Esophagus squamous epithelium (tissue), 5 donors: Measurements from ENCODE around the gene IGF1R. TPM values are rescaled to one million over a fixed set of nuclear protein-coding genes. Genes with fewer than 3 reads are reported as not detected.

Experiments
- DNase-seq: peaks from one replicate; lab custom pipeline; 2025; lab: John Stamatoyannopoulos, UW
- H3K27ac ChIP-seq, 4 donors: fragments of 200-600 bp; sonication (generic); one replicate each; pipeline ENCODE4 v1.5.1; 2016 to 2019; ENCODE audit warnings: mild to moderate bottlenecking in 1 of 4
- H3K27me3 ChIP-seq, 4 donors: fragments of 200-600 bp; sonication (generic); 1 replicate in 3 of 4; 2 replicates in 1 of 4; pipeline versions ENCODE4 v1.5.1 to v1.6.0; 2017 to 2021; ENCODE audit warnings: antibody characterized with exemption in 1 of 4
- H3K36me3 ChIP-seq, 3 donors: fragments of 200-600 bp; sonication (generic); one replicate each; pipeline ENCODE4 v1.5.1; 2016 to 2019
- H3K4me1 ChIP-seq, 3 donors: fragments of 200-600 bp; sonication (generic); one replicate each; pipeline ENCODE4 v1.5.1; 2017 to 2019
- H3K4me3 ChIP-seq, 4 donors: fragments of 200-600 bp; sonication (generic); 1 replicate in 3 of 4; 2 replicates in 1 of 4; pipeline ENCODE4 v1.5.1; 2016 to 2019; ENCODE audit warnings: mild to moderate bottlenecking in 2 of 4, moderate library complexity in 1 of 4
- H3K9me3 ChIP-seq, 3 donors: fragments of 200-600 bp; sonication (generic); one replicate each; pipeline ENCODE4 v1.5.1; 2016 to 2019
- CTCF ChIP-seq, 6 experiments: fragments of 450-650 bp in 4 of 6; fragments of 200-600 bp in 2 of 6; sonication (generic) in 2 of 6; IDR thresholded peaks; one replicate each; pipeline ENCODE4 v1.5.1; 2016 to 2019; ENCODE audit warnings: antibody characterized with exemption in 6 of 6, mild to moderate bottlenecking in 4 of 6, moderate library complexity in 4 of 6
- POLR2A ChIP-seq, 4 donors: fragments of 450-650 bp; IDR thresholded peaks; one replicate each; pipeline ENCODE4 v1.6.1; 2017; ENCODE audit warnings: antibody characterized with exemption in 4 of 4, mild to moderate bottlenecking in 4 of 4, moderate library complexity in 3 of 4
- WGBS, 2 donors: methylation state at CpG; one replicate each; pipeline ENCODE4 v1.1.5; 2018; 5-methylcytosine and 5-hydroxymethylcytosine counted together
- intact Hi-C: fragments of 100-400 bp; cut with DNase I; formaldehyde crosslinking; loops from one replicate; pipeline ENCODE4 v1.15.0; 2022
- total RNA-seq, 4 donors: library from RNA; depleted of rRNA; stranded (reverse); fragments of >200 nt; gene quantifications; one replicate each; pipeline ENCODE4 v1.1.0, GENCODE V29; 2016
- donor health status: DM: yes; HTN: yes; CAD: no.

IGF1R gene
- total RNA-seq, 4 donors from 2014 or later = 20.5 to 54.8 (median 40.4) TPM

GRCh38 chr15:98930576-98930975 lies 282.2 kb downstream of the IGF1R start:
- Histone ChIP-seq H3K27ac (no peak overlapping the region), H3K9me3 (no peaks in the 10 kb centered on the region), H3K27me3 (no peaks in the 10 kb centered on the region), H3K4me3 (no peak overlapping the region), H3K36me3 (peaks cover 0 to 99% (median 0%) of the 10 kb centered on the region in 3 donors), H3K4me1 (peaks cover 0 to 18% (median 7%) of the 10 kb centered on the region in 3 donors)
- 64 to 81% methylated on average over 4 of the region's 4 CpGs for WGBS, 2 donors
- intact Hi-C loops = loop anchor here (10.0 kb wide), 1 partner anchor 124 kb away; no protein-coding TSS in a partner anchor
- no peak for DNase-seq
- no peak for TF ChIP-seq CTCF (IDR thresholded peaks at IDR 0.05)
- TF ChIP-seq POLR2A (IDR thresholded peaks at IDR 0.05) = no peak

- intact Hi-C loops = loop anchor here (10.0 kb wide), 1 partner anchor 124 kb away; no protein-coding TSS in a partner anchor
- H3K36me3 ChIP-seq = peaks cover 0 to 99% (median 0%) of the 10 kb centered on the region in 3 donors
- 68 to 75% methylated on average over 3 to 4 of the region's 4 CpGs for whole genome bisulfite sequencing, 2 donors
Observed at GRCh38 chr15:98931004-98931403, 282.7 kb downstream of the IGF1R start.

GRCh38 chr15:98933406-98933805 lies 285.1 kb downstream of the IGF1R start:
- peaks cover 0 to 97% (median 0%) of the 10 kb centered on the region in 3 donors for H3K36me3 ChIP-seq
- no peak for DNase-seq
- no peak for TF ChIP-seq POLR2A (IDR thresholded peaks at IDR 0.05)
- no peak for TF ChIP-seq CTCF (IDR thresholded peaks at IDR 0.05)
- no peaks in the 10 kb centered on the region for H3K4me1 ChIP-seq
- H3K27ac ChIP-seq = no peak overlapping the region
- intact Hi-C loops = loop anchor here (10.0 kb wide), 1 partner anchor 121 kb away; no protein-coding TSS in a partner anchor
- WGBS, 2 donors = 72 to 85% methylated on average over 8 to 9 of the region's 9 CpGs
- no peaks in the 10 kb centered on the region for H3K27me3 ChIP-seq
- H3K9me3 ChIP-seq = no peaks in the 10 kb centered on the region
- no peak overlapping the region for H3K4me3 ChIP-seq

More at GRCh38 chr15:98931004-98931403, 282.7 kb downstream of the IGF1R start:
- DNase-seq = no peak
- Histone ChIP-seq H3K27me3 (no peaks in the 10 kb centered on the region), H3K27ac (no peak overlapping the region), H3K4me1 (peaks cover 0 to 18% (median 7%) of the 10 kb centered on the region in 3 donors), H3K4me3 (no peak overlapping the region), H3K9me3 (no peaks in the 10 kb centered on the region)
- TF ChIP-seq POLR2A (IDR thresholded peaks at IDR 0.05) (no peak), CTCF (IDR thresholded peaks at IDR 0.05) (no peak)

GRCh38 chr15:98935736-98936135 lies 287.4 kb downstream of the IGF1R start:
- DNase-seq = no peak
- intact Hi-C loops = loop anchor here (10.0 kb wide), 1 partner anchor 119 kb away; no protein-coding TSS in a partner anchor
- H3K4me1 ChIP-seq = peaks cover 0 to under 1% (median 0%) of the 10 kb centered on the region in 3 donors
- no peaks in the 10 kb centered on the region for H3K9me3 ChIP-seq
- H3K36me3 ChIP-seq = peaks cover 0 to 97% (median 8%) of the 10 kb centered on the region in 3 donors
- 66 to 69% methylated on average over 12 of the region's 12 CpGs for WGBS, 2 donors
- no peak overlapping the region for H3K4me3 ChIP-seq
- H3K27me3 ChIP-seq = no peaks in the 10 kb centered on the region
- no peak overlapping the region for H3K27ac ChIP-seq
- no peak for TF ChIP-seq POLR2A (IDR thresholded peaks at IDR 0.05)
- TF ChIP-seq CTCF (IDR thresholded peaks at IDR 0.05) = no peak

- Histone ChIP-seq H3K4me3 (no peak overlapping the region), H3K4me1 (peaks cover 0 to 5% (median 0%) of the 10 kb centered on the region in 3 donors), H3K27me3 (no peaks in the 10 kb centered on the region), H3K27ac (no peak overlapping the region), H3K9me3 (no peaks in the 10 kb centered on the region), H3K36me3 (peaks cover 0 to 97% (median 12%) of the 10 kb centered on the region in 3 donors)
- 85 to 86% methylated on average over 7 of the region's 7 CpGs for WGBS, 2 donors
- intact Hi-C loops = loop anchor here (10.0 kb wide), 1 partner anchor 117 kb away; no protein-coding TSS in a partner anchor
- no peak for DNase-seq
- TF ChIP-seq CTCF (IDR thresholded peaks at IDR 0.05) (no peak), POLR2A (IDR thresholded peaks at IDR 0.05) (no peak)
Observed at GRCh38 chr15:98937413-98938104, 289.2 kb downstream of the IGF1R start.
